Measurements from ENCODE around the gene SIRT4. TPM values are rescaled to one million over a fixed set of nuclear protein-coding genes. Genes with fewer than 3 reads are reported as not detected.
A peak's percentile ranks its signal among the peaks of the same experiment; 100 is the strongest.

SIRT4 gene
- total RNA-seq, 2 donors from 2014 or later, result 1.3 to 1.6 TPM

GRCh38 chr12:120353136-120353535 lies 51.0 kb downstream of the SIRT4 start:
- no peaks in the 10 kb centered on the region for H3K27me3 ChIP-seq
- no peak for DNase-seq
- no peak overlapping the region for H3K4me3 ChIP-seq
- H3K9ac ChIP-seq (ENCODE audit: low read depth in 2 of 2, low read length in 2 of 2), result no peak overlapping the region
- H3K4me1 ChIP-seq, result no peaks in the 10 kb centered on the region
- intact Hi-C loops (cut with DNase I), result no loop called here
- TF ChIP-seq, protein P1, sequence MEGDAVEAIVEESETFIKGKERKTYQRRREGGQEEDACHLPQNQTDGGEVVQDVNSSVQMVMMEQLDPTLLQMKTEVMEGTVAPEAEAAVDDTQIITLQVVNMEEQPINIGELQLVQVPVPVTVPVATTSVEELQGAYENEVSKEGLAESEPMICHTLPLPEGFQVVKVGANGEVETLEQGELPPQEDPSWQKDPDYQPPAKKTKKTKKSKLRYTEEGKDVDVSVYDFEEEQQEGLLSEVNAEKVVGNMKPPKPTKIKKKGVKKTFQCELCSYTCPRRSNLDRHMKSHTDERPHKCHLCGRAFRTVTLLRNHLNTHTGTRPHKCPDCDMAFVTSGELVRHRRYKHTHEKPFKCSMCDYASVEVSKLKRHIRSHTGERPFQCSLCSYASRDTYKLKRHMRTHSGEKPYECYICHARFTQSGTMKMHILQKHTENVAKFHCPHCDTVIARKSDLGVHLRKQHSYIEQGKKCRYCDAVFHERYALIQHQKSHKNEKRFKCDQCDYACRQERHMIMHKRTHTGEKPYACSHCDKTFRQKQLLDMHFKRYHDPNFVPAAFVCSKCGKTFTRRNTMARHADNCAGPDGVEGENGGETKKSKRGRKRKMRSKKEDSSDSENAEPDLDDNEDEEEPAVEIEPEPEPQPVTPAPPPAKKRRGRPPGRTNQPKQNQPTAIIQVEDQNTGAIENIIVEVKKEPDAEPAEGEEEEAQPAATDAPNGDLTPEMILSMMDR (IDR thresholded peaks at IDR 0.05), result no peak
- no peaks in the 10 kb centered on the region for H3K9me3 ChIP-seq
- H3K36me3 ChIP-seq, result no peaks in the 10 kb centered on the region
- H3K27ac ChIP-seq, result no peak overlapping the region

- Histone ChIP-seq H3K27me3 (no peaks in the 10 kb centered on the region), H3K9me3 (no peaks in the 10 kb centered on the region), H3K4me1 (no peaks in the 10 kb centered on the region), H3K36me3 (no peaks in the 10 kb centered on the region), H3K4me3 (no peak overlapping the region), H3K27ac (no peak overlapping the region), H3K9ac (ENCODE audit: low read depth in 2 of 2, low read length in 2 of 2) (no peak overlapping the region)
- intact Hi-C loops (cut with DNase I), result no loop called here
- DNase-seq, result no peak
- TF ChIP-seq, protein P1 (IDR thresholded peaks at IDR 0.05), result no peak
Measured at GRCh38 chr12:120353556-120354317, 51.6 kb downstream of the SIRT4 start.

- peak; percentile 78 for DNase-seq
- H3K36me3 ChIP-seq, result no peaks in the 10 kb centered on the region
Measured at GRCh38 chr12:120356567-120357030, 54.5 kb downstream of the SIRT4 start.

DNA sequence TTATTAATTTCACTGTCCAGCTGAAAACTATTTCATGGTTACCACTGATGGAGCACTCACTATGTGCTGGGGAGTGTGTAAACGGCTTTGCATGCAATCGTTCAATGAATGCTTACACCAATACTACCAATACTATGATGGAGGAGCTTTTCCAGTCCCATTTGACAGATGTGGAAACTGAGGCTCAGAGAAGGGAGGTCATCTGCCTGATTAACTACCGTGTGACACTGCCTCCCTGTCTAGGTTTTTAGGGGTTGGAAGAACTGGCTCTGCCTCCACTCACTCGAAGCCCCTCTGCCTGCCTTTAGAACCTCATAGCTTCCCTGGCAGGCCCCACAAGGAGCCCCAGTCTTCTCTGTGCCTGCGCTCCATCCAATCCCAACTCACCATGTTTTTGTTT lies 55.0 kb downstream of the SIRT4 start:
- Histone ChIP-seq H3K4me1 (no peaks in the 10 kb centered on the region), H3K9ac (ENCODE audit: low read depth in 2 of 2, low read length in 2 of 2) (no peak overlapping the region), H3K27ac (no peak overlapping the region), H3K36me3 (no peaks in the 10 kb centered on the region), H3K4me3 (no peak overlapping the region), H3K27me3 (no peaks in the 10 kb centered on the region), H3K9me3 (no peaks in the 10 kb centered on the region)
- no peak for DNase-seq
- TF ChIP-seq, protein P1 (IDR thresholded peaks at IDR 0.05), result no peak
- intact Hi-C loops (cut with DNase I), result no loop called here

More at GRCh38 chr12:120356567-120357030, 54.5 kb downstream of the SIRT4 start:
- TF ChIP-seq, protein P1 (IDR thresholded peaks at IDR 0.05), result peak; percentile 78
- Histone ChIP-seq H3K4me3 (no peak overlapping the region), H3K27ac (no peak overlapping the region), H3K4me1 (no peaks in the 10 kb centered on the region), H3K9me3 (no peaks in the 10 kb centered on the region), H3K27me3 (no peaks in the 10 kb centered on the region), H3K9ac (ENCODE audit: low read depth in 2 of 2, low read length in 2 of 2) (no peak overlapping the region)
- intact Hi-C loops (cut with DNase I), result no loop called here

GRCh38 chr12:120358412-120359100 lies 56.4 kb downstream of the SIRT4 start:
- TF ChIP-seq, protein P1 (IDR thresholded peaks at IDR 0.05), result no peak
- H3K9me3 ChIP-seq, result no peaks in the 10 kb centered on the region
- no peak overlapping the region for H3K9ac ChIP-seq (ENCODE audit: low read depth in 2 of 2, low read length in 2 of 2)
- no peaks in the 10 kb centered on the region for H3K27me3 ChIP-seq
- no peak for DNase-seq
- no peaks in the 10 kb centered on the region for H3K36me3 ChIP-seq
- intact Hi-C loops (cut with DNase I), result loop anchor here (2.0 kb wide), 1 partner anchor 70 kb away; no protein-coding TSS in a partner anchor
- no peak overlapping the region for H3K4me3 ChIP-seq
- H3K27ac ChIP-seq, result no peak overlapping the region
- H3K4me1 ChIP-seq, result no peaks in the 10 kb centered on the region
